Measurements from ENCODE around the gene C2orf49. TPM values are rescaled to one million over a fixed set of nuclear protein-coding genes. Genes with fewer than 3 reads are reported as not detected.

Gene C2orf49
- polyA plus RNA-seq, 3 donors: 8.1 to 10.4 (median 8.6) TPM

- H3K9me3 Mint-ChIP-seq: no peaks in the 10 kb centered on the region
- H3K36me3 Mint-ChIP-seq: peaks cover 5 to 11% of the 10 kb centered on the region in 2 donors
- H3K4me3 Mint-ChIP-seq: no peak overlapping the region
- H3K27ac Mint-ChIP-seq: peak overlapping the region in 2 of 7 donors; percentile 38 to 46
- Histone ChIP-seq H2AFZ (ENCODE audit: insufficient read depth, low read depth, low read length, poor library complexity, severe bottlenecking) (no peak overlapping the region), H3K79me2 (ENCODE audit: insufficient read depth, low read length) (peaks cover 92% of the 10 kb centered on the region), H3K27me3 (ENCODE audit: control insufficient read depth in 2 of 2, insufficient read depth in 2 of 2, low read length in 2 of 2) (no peaks in the 10 kb centered on the region), H4K20me1 (ENCODE audit: insufficient read depth, low read length) (peaks cover 52% of the 10 kb centered on the region), H3K4me1 (ENCODE audit: control insufficient read depth in 1 of 2, insufficient read depth in 2 of 2, low read length in 2 of 2) (peaks cover 24 to 33% of the 10 kb centered on the region in 2 donors), H3K4me3 (replicated peaks in 1 of 3; ENCODE audit: low read depth in 2 of 3, low read length in 3 of 3) (no peak overlapping the region), H3K27ac (ENCODE audit: low read depth in 1 of 2, low read length in 2 of 2) (peak overlapping the region in 1 of 2 donors; percentile 18), H3K9ac (ENCODE audit: insufficient read depth, low read length, poor library complexity, severe bottlenecking) (no peak overlapping the region), H3K36me3 (replicated peaks in 1 of 2; ENCODE audit: control insufficient read depth in 1 of 2, insufficient read depth in 2 of 2, low read length in 2 of 2) (peaks cover 0 to 18% of the 10 kb centered on the region in 2 donors), H3K9me3 (replicated peaks in 1 of 2; ENCODE audit: control insufficient read depth in 1 of 2, insufficient read depth in 1 of 2, low read length in 2 of 2) (no peaks in the 10 kb centered on the region), H3K4me2 (replicated peaks; ENCODE audit: extremely low read depth, low read length, poor library complexity, severe bottlenecking) (no peak overlapping the region)
- DNase-seq: no peak
- H3K27me3 Mint-ChIP-seq (ENCODE audit: low read depth in 3 of 3): no peaks in the 10 kb centered on the region
- intact Hi-C loops (cut with micrococcal nuclease): no loop called here
- peaks cover 41% of the 10 kb centered on the region for H3K4me1 Mint-ChIP-seq
- WGBS (ENCODE audit: insufficient coverage): 23% methylated on average over 4 of the region's 5 CpGs
- TF ChIP-seq CTCF (IDR thresholded peaks at IDR 0.05): no peak
Observed at GRCh38 chr2:105323111-105323510, 14.2 kb upstream of the C2orf49 start.

GRCh38 chr2:105324101-105324500 is 13.2 kb upstream of the C2orf49 start:
- Mint-ChIP-seq H3K9me3 (no peaks in the 10 kb centered on the region), H3K36me3 (peaks cover 5 to 11% of the 10 kb centered on the region in 2 donors), H3K27ac (peak overlapping the region in 1 of 7 donors; percentile 21), H3K27me3 (ENCODE audit: low read depth in 3 of 3) (no peaks in the 10 kb centered on the region), H3K4me1 (peaks cover 50% of the 10 kb centered on the region), H3K4me3 (no peak overlapping the region)
- 86% methylated on average over 1 of the region's 4 CpGs for WGBS (ENCODE audit: insufficient coverage)
- Histone ChIP-seq H3K4me3 (replicated peaks in 1 of 3; ENCODE audit: low read depth in 2 of 3, low read length in 3 of 3) (no peak overlapping the region), H3K9me3 (replicated peaks in 1 of 2; ENCODE audit: control insufficient read depth in 1 of 2, insufficient read depth in 1 of 2, low read length in 2 of 2) (no peaks in the 10 kb centered on the region), H3K36me3 (replicated peaks in 1 of 2; ENCODE audit: control insufficient read depth in 1 of 2, insufficient read depth in 2 of 2, low read length in 2 of 2) (peaks cover 0 to 18% of the 10 kb centered on the region in 2 donors), H3K4me1 (ENCODE audit: control insufficient read depth in 1 of 2, insufficient read depth in 2 of 2, low read length in 2 of 2) (peaks cover 34 to 43% of the 10 kb centered on the region in 2 donors), H3K79me2 (ENCODE audit: insufficient read depth, low read length) (peaks cover 95% of the 10 kb centered on the region), H3K9ac (ENCODE audit: insufficient read depth, low read length, poor library complexity, severe bottlenecking) (no peak overlapping the region), H3K4me2 (replicated peaks; ENCODE audit: extremely low read depth, low read length, poor library complexity, severe bottlenecking) (no peak overlapping the region), H3K27me3 (ENCODE audit: control insufficient read depth in 2 of 2, insufficient read depth in 2 of 2, low read length in 2 of 2) (no peaks in the 10 kb centered on the region), H3K27ac (ENCODE audit: low read depth in 1 of 2, low read length in 2 of 2) (no peak overlapping the region), H4K20me1 (ENCODE audit: insufficient read depth, low read length) (peaks cover 44% of the 10 kb centered on the region), H2AFZ (ENCODE audit: insufficient read depth, low read depth, low read length, poor library complexity, severe bottlenecking) (no peak overlapping the region)
- TF ChIP-seq CTCF (IDR thresholded peaks at IDR 0.05): no peak
- intact Hi-C loops (cut with micrococcal nuclease): no loop called here
- peak in 2 of 3 donors; percentile 44 to 58 for DNase-seq
